Hepatocyte (in vitro differentiated cells): Measurements from ENCODE around the gene MYL9. TPM values are rescaled to one million over a fixed set of nuclear protein-coding genes. Genes with fewer than 3 reads are reported as not detected.

Experiments
- DNase-seq: peaks from one replicate; pipeline ENCODE4 v3.0.0-alpha.2; 2016; ENCODE audit warnings: low spot score
- H2AFZ ChIP-seq: fragments of 200-600 bp; sonication (generic); 2 replicates; pipeline ENCODE4 v1.6.0; 2016; ENCODE audit warnings: antibody characterized with exemption, mild to moderate bottlenecking
- H3K27ac ChIP-seq: fragments of 200-600 bp; sonication (generic); 2 replicates; pipeline ENCODE4 v1.5.1; 2016; ENCODE audit warnings: mild to moderate bottlenecking
- H3K27me3 ChIP-seq: fragments of 200-600 bp; sonication (generic); 2 replicates; pipeline ENCODE4 v1.6.1; 2016
- H3K36me3 ChIP-seq: fragments of 200-600 bp; sonication (generic); replicated peaks from 2 replicates; pipeline ENCODE4 v1.5.1; 2016; ENCODE audit warnings: low read depth; ENCODE audit not compliant: insufficient read depth
- H3K4me1 ChIP-seq: fragments of 200-600 bp; sonication (generic); 2 replicates; pipeline ENCODE4 v1.5.1; 2016; ENCODE audit warnings: mild to moderate bottlenecking, moderate library complexity; ENCODE audit not compliant: insufficient read depth
- H3K4me2 ChIP-seq: fragments of 200-600 bp; sonication (generic); 2 replicates; pipeline ENCODE4 v1.6.0; 2016
- H3K4me3 ChIP-seq: fragments of 200-600 bp; sonication (generic); 2 replicates; pipeline ENCODE4 v1.5.1; 2016; ENCODE audit warnings: mild to moderate bottlenecking
- H3K79me2 ChIP-seq: fragments of 200-600 bp; sonication (generic); 2 replicates; pipeline ENCODE4 v1.6.0; 2017; ENCODE audit warnings: mild to moderate bottlenecking
- H3K9me2 ChIP-seq: fragments of 200-600 bp; sonication (generic); replicated peaks from 2 replicates; pipeline ENCODE4 v1.6.0; 2017; ENCODE audit warnings: mild to moderate bottlenecking; ENCODE audit not compliant: insufficient read depth
- H3K9me3 ChIP-seq: fragments of 200-600 bp; sonication (generic); 2 replicates; pipeline ENCODE4 v1.5.1; 2016; ENCODE audit warnings: low read depth, mild to moderate bottlenecking
- H4K20me1 ChIP-seq: fragments of 200-600 bp; sonication (generic); 2 replicates; pipeline ENCODE4 v1.6.0; 2016; ENCODE audit warnings: mild to moderate bottlenecking; ENCODE audit not compliant: insufficient read depth, poor library complexity, severe bottlenecking
- CTCF ChIP-seq: fragments of 200-600 bp; sonication (generic); IDR thresholded peaks from 2 replicates; pipeline ENCODE4 v1.5.1; 2016; ENCODE audit warnings: antibody characterized with exemption, mild to moderate bottlenecking; ENCODE audit not compliant: poor library complexity
- EZH2 ChIP-seq: fragments of 200-600 bp; sonication (generic); IDR thresholded peaks from 2 replicates; pipeline ENCODE4 v1.6.1; 2016; ENCODE audit warnings: antibody characterized with exemption, mild to moderate bottlenecking, borderline replicate concordance
- EZH2phosphoT487 ChIP-seq: fragments of 200-600 bp; sonication (generic); IDR thresholded peaks from one replicate; pipeline ENCODE4 v1.6.1; 2018; ENCODE audit warnings: antibody characterized with exemption, mild to moderate bottlenecking, low read depth, moderate library complexity; ENCODE audit not compliant: unreplicated experiment, severe bottlenecking
- WGBS: methylation state at CpG from one replicate; pipeline ENCODE4 v1.1.6; 2016; ENCODE audit warnings: low lambda C conversion rate; ENCODE audit errors: missing lambda C conversion rate; 5-methylcytosine and 5-hydroxymethylcytosine counted together
- polyA plus RNA-seq: library from polyadenylated mRNA; unstranded; fragments of >200 nt; fragmentation: Nextera tagmentation; extraction: Ambion mirVana; gene quantifications from 2 replicates; pipeline ENCODE4 v1.2.1, GENCODE V29; 2016
- total RNA-seq: library from RNA; depleted of rRNA; stranded (reverse); fragments of >200 nt; gene quantifications from 2 replicates; pipeline ENCODE4 v1.2.3, GENCODE V29; 2014

The MYL9 gene
- total and polyA plus RNA-seq, 2 experiments from 2014 or later, result 31.8 to 169 TPM

GRCh38 chr20:36574366-36575135 is 33.2 kb downstream of the MYL9 start:
- H2AFZ ChIP-seq, result peak overlapping the region; percentile 78

GRCh38 chr20:36576081-36576445 is 34.7 kb downstream of the MYL9 start:
- TF ChIP-seq EZH2 (no peak), CTCF (no peak), EZH2phosphoT487 (no peak)
- no peaks in the 10 kb centered on the region for H3K9me3 ChIP-seq
- H3K4me2 ChIP-seq, result peak overlapping the region; percentile 90
- no peaks in the 10 kb centered on the region for H3K27me3 ChIP-seq
- H2AFZ ChIP-seq, result no peak overlapping the region
- 89% methylated on average over 1 of the region's 1 CpG for WGBS
- peaks cover 63% of the 10 kb centered on the region for H3K79me2 ChIP-seq
- peak overlapping the region; percentile 96 for H3K27ac ChIP-seq
- no peak for DNase-seq
- H4K20me1 ChIP-seq, result peaks cover 33% of the 10 kb centered on the region
- no peaks in the 10 kb centered on the region for H3K9me2 ChIP-seq
- H3K4me1 ChIP-seq, result peaks cover 27% of the 10 kb centered on the region
- H3K36me3 ChIP-seq, result no peaks in the 10 kb centered on the region
- H3K4me3 ChIP-seq, result peak overlapping the region; percentile 89

More at GRCh38 chr20:36574366-36575135, 33.2 kb downstream of the MYL9 start:
- no peaks in the 10 kb centered on the region for H3K9me2 ChIP-seq
- no peaks in the 10 kb centered on the region for H3K36me3 ChIP-seq
- TF ChIP-seq EZH2phosphoT487 (no peak), EZH2 (no peak), CTCF (no peak)
- H3K4me3 ChIP-seq, result peak overlapping the region; percentile 89
- H3K4me2 ChIP-seq, result peak overlapping the region; percentile 90
- peaks cover 58% of the 10 kb centered on the region for H3K79me2 ChIP-seq
- H4K20me1 ChIP-seq, result peaks cover 33% of the 10 kb centered on the region
- DNase-seq, result peak; percentile 78
- H3K9me3 ChIP-seq, result no peaks in the 10 kb centered on the region
- H3K27me3 ChIP-seq, result no peaks in the 10 kb centered on the region
- H3K27ac ChIP-seq, result peak overlapping the region; percentile 96
- WGBS, result 2% methylated on average over 42 of the region's 69 CpGs
- H3K4me1 ChIP-seq, result peaks cover 27% of the 10 kb centered on the region

- Histone ChIP-seq H2AFZ (no peak overlapping the region), H3K27me3 (no peaks in the 10 kb centered on the region), H3K4me2 (no peak overlapping the region), H3K36me3 (no peaks in the 10 kb centered on the region), H4K20me1 (peaks cover 33% of the 10 kb centered on the region), H3K9me2 (no peaks in the 10 kb centered on the region), H3K4me3 (no peak overlapping the region), H3K9me3 (no peaks in the 10 kb centered on the region), H3K27ac (peak overlapping the region; percentile 20), H3K79me2 (peaks cover 78% of the 10 kb centered on the region), H3K4me1 (peaks cover 14% of the 10 kb centered on the region)
- no peak for DNase-seq
- WGBS, result 93% methylated on average over 13 of the region's 15 CpGs
- TF ChIP-seq EZH2phosphoT487, result no peak
- no peak for TF ChIP-seq EZH2
- TF ChIP-seq CTCF, result no peak
These were observed 37.2 kb downstream of the MYL9 start for GRCh38 chr20:36578356-36579041.
